SIG-M5 treated with dmso at 0.1 percent for 504 hours (cell line): ENCODE data around the gene TRAM2.

Source experiments
- DNase-seq: peaks from one replicate; lab custom pipeline; 2025; ENCODE audit not compliant: unreplicated experiment; lab: John Stamatoyannopoulos, UW

TRAM2 gene

DNA sequence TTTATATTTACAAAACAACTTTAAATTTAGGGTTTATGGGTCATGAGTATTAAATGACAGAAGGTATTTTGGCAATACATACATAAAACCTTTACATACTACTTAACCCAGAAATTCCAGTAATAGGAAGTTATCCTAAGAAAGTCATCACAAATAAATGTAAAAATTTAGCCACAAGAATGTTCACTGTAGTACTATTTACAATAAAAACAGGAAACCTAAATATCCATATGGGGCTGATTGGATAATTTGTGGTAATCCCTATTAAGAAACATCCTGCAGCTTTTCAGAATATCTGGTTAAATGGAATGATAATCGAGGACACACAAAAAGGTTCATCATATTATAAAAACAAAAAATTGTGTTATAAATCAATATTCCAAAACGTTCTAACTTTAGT lies 44.4 kb downstream of the TRAM2 start:
- DNase-seq, result no peak

GRCh38 chr6:52531834-52532233 lies 45.0 kb downstream of the TRAM2 start:
- DNase-seq, result no peak

GRCh38 chr6:52531396-52531795 lies 45.5 kb downstream of the TRAM2 start:
- DNase-seq, result no peak

GRCh38 chr6:52530351-52530750 lies 46.5 kb downstream of the TRAM2 start:
- no peak for DNase-seq

DNA sequence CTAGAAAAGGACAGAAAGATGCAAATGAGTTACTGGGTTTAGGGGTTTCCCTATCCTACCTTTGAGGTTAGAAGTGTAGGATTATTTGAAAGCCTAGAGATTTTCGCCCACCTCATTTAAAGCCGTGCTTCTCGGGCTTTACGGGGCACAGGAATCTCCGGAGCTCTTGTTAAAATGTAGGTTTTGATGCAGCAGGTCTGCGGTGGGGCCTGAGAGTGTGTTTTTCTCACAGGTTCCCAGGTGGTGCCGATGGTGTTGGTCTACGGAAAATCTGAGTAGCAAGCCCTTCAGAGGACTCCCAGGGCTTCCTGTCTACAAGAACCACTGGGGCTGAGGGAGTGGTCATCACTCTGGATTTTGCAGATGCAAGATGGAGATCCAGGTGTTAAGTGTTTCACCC lies 47.5 kb downstream of the TRAM2 start:
- no peak for DNase-seq

DNA sequence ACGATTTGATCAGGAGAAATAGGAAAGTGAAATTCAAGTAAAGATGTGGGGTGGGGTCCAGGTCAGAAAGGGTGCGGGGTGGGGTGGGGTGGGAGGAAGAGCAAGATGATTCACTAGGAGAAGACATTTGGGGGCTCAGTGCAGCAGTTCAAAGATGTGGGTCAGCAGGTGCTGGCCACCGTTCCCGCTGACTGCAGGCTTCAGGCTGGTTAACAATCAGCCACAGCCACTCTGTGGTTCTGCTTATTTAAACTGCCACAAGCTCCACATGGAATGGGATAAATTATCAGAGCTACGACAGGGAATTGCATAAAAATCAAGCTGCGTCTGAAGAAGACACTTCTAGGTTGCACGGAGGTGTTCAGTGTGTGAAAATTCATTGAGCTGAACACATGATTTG lies 49.4 kb downstream of the TRAM2 start:
- DNase-seq, result no peak

DNA sequence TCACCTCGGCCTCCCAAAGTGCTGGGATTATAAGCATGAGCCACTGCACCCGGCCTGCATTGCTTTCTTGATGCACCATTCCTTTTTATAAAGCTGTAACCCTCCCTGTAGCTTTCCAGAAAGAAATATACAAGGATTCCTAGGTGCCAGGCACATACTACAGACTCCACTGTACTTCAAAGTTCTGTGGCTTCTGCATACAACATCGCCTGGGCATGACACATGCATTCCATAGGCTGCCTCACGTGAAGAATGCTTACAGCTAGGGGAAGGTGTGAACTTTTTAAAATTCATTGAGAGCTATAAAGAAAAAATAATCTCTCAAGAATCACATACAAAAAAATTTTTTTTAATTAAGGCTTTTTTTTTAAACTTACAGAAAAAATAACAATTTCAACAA lies 50.2 kb downstream of the TRAM2 start:
- no peak for DNase-seq

GRCh38 chr6:52524918-52525317 lies 51.9 kb downstream of the TRAM2 start:
- DNase-seq, result no peak

DNA sequence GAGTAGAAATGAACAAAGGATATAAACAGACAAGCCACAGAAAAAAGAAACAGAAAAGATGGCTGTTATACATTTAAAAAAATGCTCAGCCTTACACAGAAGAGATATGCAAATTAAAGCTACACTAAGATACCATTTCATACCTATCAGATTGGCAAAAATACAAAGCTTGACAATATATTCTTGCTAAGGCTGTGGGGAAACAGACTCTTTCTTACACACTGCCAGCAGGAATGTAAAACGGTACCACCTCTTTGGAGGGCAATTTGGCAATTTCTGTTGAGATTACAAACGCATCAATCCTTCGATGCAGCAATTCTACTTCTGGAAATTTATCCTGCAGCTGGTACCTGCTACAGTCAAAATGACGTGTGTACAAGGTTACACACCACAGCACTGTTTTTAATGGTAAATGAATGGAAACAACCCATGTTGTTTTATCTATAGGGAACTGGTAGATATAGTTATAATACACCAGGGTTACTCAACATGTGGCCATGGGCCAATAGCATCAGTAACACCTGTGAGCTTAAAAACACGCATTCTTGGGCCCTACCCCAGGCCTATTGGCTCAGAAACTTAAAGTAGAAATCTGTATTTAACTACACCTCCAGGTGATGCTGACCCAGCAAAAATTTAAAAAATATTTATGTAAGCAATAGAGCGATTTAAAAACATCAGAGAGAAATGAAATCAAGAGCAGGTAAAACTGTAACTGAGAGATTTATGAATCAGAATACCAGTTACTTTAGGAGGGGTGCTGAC lies 53.3 kb downstream of the TRAM2 start:
- no peak for DNase-seq

DNA sequence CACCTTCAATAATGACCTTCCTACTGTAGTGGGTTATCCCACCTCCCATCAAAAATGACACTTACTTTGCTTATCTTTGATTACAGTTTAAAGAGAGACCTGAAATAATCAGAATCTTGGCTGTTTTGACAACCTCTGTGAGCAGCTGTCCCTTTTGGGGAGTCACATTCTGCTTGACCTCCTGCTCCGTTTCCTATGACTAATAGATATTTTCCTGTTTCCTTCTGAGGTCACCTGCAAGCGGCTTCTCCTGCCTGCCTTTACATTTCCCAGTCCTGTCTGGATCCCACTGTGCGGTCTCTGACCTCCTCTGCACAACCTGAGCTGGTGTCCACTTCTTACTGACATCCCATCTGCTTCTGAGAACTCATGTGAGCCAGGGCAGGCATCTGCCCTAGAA lies 54.2 kb downstream of the TRAM2 start:
- DNase-seq, result no peak

- no peak for DNase-seq
These were observed 54.7 kb downstream of the TRAM2 start for GRCh38 chr6:52522151-52522626.

DNA sequence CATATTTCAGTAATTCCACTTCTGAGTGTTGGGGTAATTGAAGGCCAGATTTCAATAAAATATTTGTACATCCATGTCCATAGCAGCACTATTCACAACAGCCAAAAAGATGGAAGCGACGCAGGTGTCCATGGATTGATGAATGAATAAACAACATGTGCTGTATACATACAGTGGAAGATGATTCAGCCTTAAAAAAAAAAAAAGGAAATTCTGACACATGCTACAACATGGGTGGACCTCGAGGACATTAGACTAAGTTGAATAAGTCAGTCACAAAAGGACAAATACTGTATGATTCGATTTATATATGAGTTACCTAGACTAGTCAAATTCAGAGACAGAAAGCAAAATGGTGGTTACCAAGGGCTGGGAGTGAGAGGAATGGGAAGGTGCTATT lies 57.2 kb downstream of the TRAM2 start:
- no peak for DNase-seq

DNA sequence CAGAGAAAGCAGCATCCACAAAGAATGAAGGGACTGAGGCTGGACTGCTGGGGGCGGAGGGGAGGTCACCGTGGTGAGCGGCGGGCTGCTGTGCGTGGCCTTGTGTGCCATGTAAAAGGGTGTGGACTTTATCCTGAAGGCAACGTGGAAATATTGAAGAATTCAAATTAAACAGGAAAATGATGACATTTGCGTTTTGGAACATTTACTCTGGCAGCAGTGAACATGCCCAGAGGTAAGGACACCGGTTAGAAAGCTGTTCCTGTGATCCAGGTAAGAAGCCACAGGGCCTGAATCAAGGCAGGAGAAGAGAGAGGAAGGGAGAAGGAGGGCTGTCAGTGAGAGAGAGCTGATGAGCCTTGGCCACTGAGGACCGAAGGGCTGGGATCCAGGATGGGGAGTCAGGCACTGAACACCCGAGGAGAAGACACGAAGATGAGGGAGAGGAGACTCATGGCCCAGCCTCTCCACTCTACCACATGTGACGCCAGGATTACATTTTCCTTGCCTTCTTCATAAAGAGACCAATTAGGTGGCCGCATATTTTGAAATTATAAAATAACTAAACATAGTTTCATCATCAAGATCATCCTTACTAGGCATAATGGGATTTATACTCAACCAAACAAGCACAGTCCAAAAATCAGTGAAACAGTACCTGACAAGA lies 58.4 kb downstream of the TRAM2 start:
- DNase-seq, result no peak

DNA sequence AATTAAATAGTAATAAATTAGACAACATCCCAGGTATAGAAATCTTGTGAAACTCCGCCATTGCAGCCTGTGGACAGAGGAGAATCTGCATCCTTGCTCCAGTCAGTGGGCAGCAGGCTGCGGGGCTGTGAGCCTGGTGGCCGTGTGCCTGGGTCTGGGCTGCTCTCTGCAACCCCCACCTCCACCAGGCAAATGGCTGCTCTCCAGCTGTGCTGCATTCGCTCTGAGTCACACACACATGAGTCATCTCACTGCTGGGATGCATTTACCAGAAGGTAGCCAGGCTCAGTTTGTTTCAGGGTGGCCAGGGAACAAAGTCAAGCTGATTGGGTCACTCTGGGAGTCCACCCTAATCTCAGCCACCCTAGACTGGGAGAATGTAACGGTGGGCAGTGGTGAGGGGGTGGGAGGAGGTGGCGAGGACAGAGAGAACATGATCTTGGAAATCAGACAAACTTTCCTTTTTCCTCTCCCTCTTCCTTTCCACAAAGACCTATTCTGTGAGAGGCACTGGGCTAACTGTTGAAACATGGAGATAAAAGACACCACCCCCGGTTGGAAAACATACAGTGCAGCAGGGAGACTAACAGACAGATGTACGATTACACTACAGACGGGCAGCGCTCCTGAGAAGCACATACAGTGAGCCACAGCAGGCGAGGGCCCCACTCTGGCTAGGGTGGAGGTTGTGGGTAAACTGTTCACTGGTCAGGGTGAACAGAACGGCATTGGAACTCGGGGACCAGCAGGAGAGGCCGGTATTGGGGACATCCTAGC lies 59.2 kb downstream of the TRAM2 start:
- peak; percentile 52 for DNase-seq

GRCh38 chr6:52516943-52517342 lies 59.9 kb downstream of the TRAM2 start:
- DNase-seq, result no peak

GRCh38 chr6:52516269-52516668 lies 60.6 kb downstream of the TRAM2 start:
- DNase-seq, result no peak

DNA sequence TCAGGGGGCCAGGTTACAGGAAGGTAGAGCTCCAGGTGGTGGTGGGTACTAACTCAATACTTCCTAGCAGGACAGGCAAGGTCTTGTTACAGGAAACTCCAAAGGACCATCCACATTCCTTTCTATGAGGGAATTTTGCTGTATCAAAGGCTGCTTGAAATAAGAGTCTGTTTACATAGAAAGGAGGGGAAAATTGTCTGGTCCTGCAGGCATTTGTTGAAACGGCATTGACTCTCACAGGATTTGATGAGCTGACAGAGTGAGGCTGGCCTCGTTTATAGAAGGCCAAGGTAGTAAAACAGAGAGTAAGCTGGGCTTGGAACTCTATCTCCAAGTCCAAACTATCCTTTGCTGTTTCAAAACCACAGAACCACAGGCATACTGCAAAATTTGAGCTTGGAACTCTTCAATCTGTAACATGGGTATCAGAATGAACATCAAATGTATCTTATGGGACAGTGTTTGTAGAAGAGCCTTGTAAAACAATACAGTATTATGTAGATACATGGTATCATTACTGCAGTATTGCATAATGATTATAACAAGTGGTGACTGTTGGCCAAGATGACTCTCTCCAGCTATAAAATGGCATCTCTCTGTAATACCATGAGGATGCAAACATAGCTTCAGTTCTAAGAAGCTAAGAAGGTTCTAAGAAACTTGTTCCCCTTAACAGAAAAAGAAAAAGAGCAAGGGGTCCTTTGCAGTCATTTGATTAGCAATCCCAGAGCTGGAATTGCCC lies 61.5 kb downstream of the TRAM2 start:
- DNase-seq, result no peak

DNA sequence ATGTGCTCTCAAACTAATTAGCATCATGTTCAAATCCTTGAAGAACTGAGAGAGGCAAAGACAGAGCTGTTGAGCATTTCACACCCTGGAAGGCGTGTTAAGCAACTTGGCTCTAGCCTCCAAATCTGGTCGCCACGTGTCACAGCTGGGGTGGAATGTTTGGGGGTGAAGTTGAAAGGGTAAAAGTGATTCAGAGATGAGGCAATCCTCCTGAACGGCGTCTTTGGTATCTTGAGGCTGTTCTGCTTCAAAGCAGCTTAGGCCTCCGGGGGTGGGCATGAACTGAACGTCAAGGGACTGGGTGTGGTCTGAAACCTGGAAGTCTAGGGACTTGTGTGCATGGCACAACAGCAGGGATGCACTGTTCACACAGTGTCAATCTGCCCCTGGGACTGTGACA lies 62.3 kb downstream of the TRAM2 start:
- peak; percentile 84 for DNase-seq

DNA sequence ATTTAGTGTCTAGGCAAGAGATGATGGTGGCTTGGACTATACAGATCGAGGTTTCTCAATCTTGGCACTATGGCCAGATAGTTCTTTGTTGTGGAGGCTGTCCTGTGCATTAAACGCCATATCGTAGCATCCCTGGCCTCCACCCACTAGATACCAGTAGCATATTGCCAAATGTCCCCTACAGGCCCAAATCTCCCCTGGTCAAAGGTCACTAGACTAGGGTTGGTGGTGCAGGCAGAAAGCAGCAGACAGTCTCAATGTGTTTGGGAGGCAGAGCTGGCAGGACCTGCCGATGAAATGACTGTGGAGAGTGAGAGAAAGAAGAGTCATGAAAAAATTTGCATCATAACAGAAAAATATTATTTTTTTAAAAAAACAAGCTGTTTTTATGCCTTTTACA lies 63.0 kb downstream of the TRAM2 start:
- no peak for DNase-seq

DNA sequence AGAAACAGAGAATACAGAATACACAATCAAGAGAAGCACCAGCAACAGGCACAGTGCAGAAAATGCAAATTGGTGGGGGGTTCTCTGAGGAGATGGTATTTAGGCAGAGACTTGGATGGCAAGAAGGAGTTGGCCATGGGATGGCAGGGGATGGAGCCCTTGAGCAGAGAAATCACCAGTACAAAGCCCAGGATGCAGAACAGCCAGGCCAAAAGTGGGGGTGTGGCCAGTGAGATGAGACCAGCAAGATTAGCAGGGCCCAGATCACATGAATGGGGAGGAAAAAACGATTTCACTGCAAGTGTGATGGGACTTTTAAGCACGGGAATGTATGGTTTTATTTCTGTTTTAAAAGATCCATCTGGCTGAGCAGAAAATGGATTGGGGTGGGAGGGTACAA lies 63.4 kb downstream of the TRAM2 start:
- no peak for DNase-seq

- DNase-seq, result no peak
These were observed 64.7 kb downstream of the TRAM2 start for GRCh38 chr6:52512199-52512598.
